H9 (cell line): Measurements from ENCODE around the gene IGSF22. TPM values are rescaled to one million over a fixed set of nuclear protein-coding genes. Genes with fewer than 3 reads are reported as not detected.

Experiments used
- DNase-seq: peaks from one replicate; pipeline ENCODE4 v3.0.0-alpha.2; 2017
- H2AFZ ChIP-seq: one replicate; pipeline ENCODE4 v1.6.1; 2013; ENCODE audit warnings: mild to moderate bottlenecking, low read length, control low read depth, moderate library complexity
- H2AK5ac ChIP-seq: 2 replicates; pipeline ENCODE4 v1.6.1; 2013; ENCODE audit warnings: low read length, control low read depth, mixed read lengths; ENCODE audit not compliant: insufficient read length
- H2BK120ac ChIP-seq: one replicate; pipeline ENCODE4 v1.6.1; 2013; ENCODE audit warnings: low read depth, mild to moderate bottlenecking, low read length, control low read depth, inconsistent platforms; ENCODE audit not compliant: poor library complexity, severe bottlenecking
- H2BK12ac ChIP-seq: 2 replicates; pipeline ENCODE4 v1.6.1; 2013; ENCODE audit warnings: low read length, control low read depth, mixed read lengths, low read depth; ENCODE audit not compliant: insufficient read length
- H2BK15ac ChIP-seq: 2 replicates; pipeline ENCODE4 v1.6.1; 2013; ENCODE audit warnings: low read depth, low read length, control low read depth
- H2BK20ac ChIP-seq: one replicate; pipeline ENCODE4 v1.6.1; 2013; ENCODE audit warnings: low read depth, mild to moderate bottlenecking, low read length, control low read depth, inconsistent platforms; ENCODE audit not compliant: poor library complexity, severe bottlenecking
- H2BK5ac ChIP-seq: 2 replicates; pipeline ENCODE4 v1.6.1; 2013; ENCODE audit warnings: low read length, control low read depth, mixed read lengths; ENCODE audit not compliant: insufficient read length
- H3K14ac ChIP-seq: 2 replicates; pipeline ENCODE4 v1.6.1; 2013; ENCODE audit warnings: low read length, control low read depth; ENCODE audit not compliant: insufficient read depth
- H3K18ac ChIP-seq: 2 replicates; pipeline ENCODE4 v1.6.1; 2013; ENCODE audit warnings: low read depth, mild to moderate bottlenecking, mixed read lengths, low read length, control low read depth; ENCODE audit not compliant: insufficient read length
- H3K23ac ChIP-seq: 2 replicates; pipeline ENCODE4 v1.6.1; 2013; ENCODE audit warnings: low read length, control low read depth, mixed read lengths, low read depth; ENCODE audit not compliant: insufficient read length
- H3K23me2 ChIP-seq: 2 replicates; pipeline ENCODE4 v1.6.1; 2013; ENCODE audit warnings: low read depth, mild to moderate bottlenecking, mixed read lengths, low read length, control low read depth; ENCODE audit not compliant: insufficient read length, poor library complexity, severe bottlenecking
- H3K27ac ChIP-seq: 2 replicates; pipeline ENCODE4 v1.5.1; 2013; ENCODE audit warnings: low read length, control low read depth, mixed read lengths, low read depth; ENCODE audit not compliant: insufficient read length
- H3K27me3 ChIP-seq: 2 replicates; pipeline ENCODE4 v1.6.1; 2013; ENCODE audit warnings: low read length, control low read depth, inconsistent platforms; ENCODE audit not compliant: insufficient read depth
- H3K4ac ChIP-seq: 2 replicates; pipeline ENCODE4 v1.6.1; 2013; ENCODE audit warnings: low read depth, mild to moderate bottlenecking, control low read depth, inconsistent platforms, low read length, moderate library complexity
- H3K4me1 ChIP-seq: 2 replicates; pipeline ENCODE4 v1.6.1; 2013; ENCODE audit warnings: low read length, control low read depth, inconsistent platforms; ENCODE audit not compliant: insufficient read depth
- H3K4me2 ChIP-seq: 2 replicates; pipeline ENCODE4 v1.6.1; 2013; ENCODE audit warnings: low read length, control low read depth, mixed read lengths; ENCODE audit not compliant: insufficient read length, insufficient read depth
- H3K56ac ChIP-seq: 2 replicates; pipeline ENCODE4 v1.6.1; 2013; ENCODE audit warnings: low read depth, mild to moderate bottlenecking, mixed read lengths, low read length, control low read depth; ENCODE audit not compliant: insufficient read length
- H3K79me1 ChIP-seq: 2 replicates; pipeline ENCODE4 v1.6.1; 2013; ENCODE audit warnings: low read depth, mild to moderate bottlenecking, moderate library complexity, low read length, control low read depth, inconsistent platforms; ENCODE audit not compliant: insufficient read depth, poor library complexity, severe bottlenecking
- H3K79me2 ChIP-seq: 2 replicates; pipeline ENCODE4 v1.6.1; 2013; ENCODE audit warnings: low read length, control low read depth, inconsistent platforms; ENCODE audit not compliant: insufficient read depth
- H3K9ac ChIP-seq: 2 replicates; pipeline ENCODE4 v1.6.1; 2013; ENCODE audit warnings: low read length, control low read depth, mixed read lengths; ENCODE audit not compliant: insufficient read length; ENCODE audit errors: extremely low read depth
- H3K9me3 ChIP-seq: one replicate; pipeline ENCODE4 v1.6.1; 2013; ENCODE audit warnings: low read depth, low read length, inconsistent platforms; ENCODE audit not compliant: control insufficient read depth
- H3T11ph ChIP-seq: one replicate; pipeline ENCODE4 v1.6.1; 2013; ENCODE audit warnings: mild to moderate bottlenecking, low read length, control low read depth, inconsistent platforms
- H4K20me1 ChIP-seq: one replicate; pipeline ENCODE4 v1.6.1; 2013; ENCODE audit not compliant: control insufficient read depth, insufficient read length, insufficient read depth
- H4K5ac ChIP-seq: 2 replicates; pipeline ENCODE4 v1.6.1; 2013; ENCODE audit warnings: low read depth, mild to moderate bottlenecking, mixed read lengths, low read length, control low read depth; ENCODE audit not compliant: insufficient read length
- H4K8ac ChIP-seq: replicated peaks from 2 replicates; pipeline ENCODE4 v1.6.1; 2013; ENCODE audit warnings: low read length, control low read depth, mixed read lengths, low read depth; ENCODE audit not compliant: insufficient read length
- H4K91ac ChIP-seq: 2 replicates; pipeline ENCODE4 v1.6.1; 2013; ENCODE audit warnings: low read depth, mild to moderate bottlenecking, moderate library complexity, mixed read lengths, low read length, control low read depth; ENCODE audit not compliant: insufficient read length
- H3K27ac Mint-ChIP-seq, 3 experiments: 2 replicates in 2 of 3; 3 replicates in 1 of 3; pipeline ENCODE4 v1.8.0; 2020 to 2021; ENCODE audit warnings: mixed read lengths in 3 of 3, mild to moderate bottlenecking in 1 of 3, moderate library complexity in 1 of 3
- H3K27me3 Mint-ChIP-seq: 2 replicates; pipeline ENCODE4 v1.8.0; 2021; ENCODE audit warnings: low read depth, mild to moderate bottlenecking, moderate library complexity, mixed read lengths
- H3K36me3 Mint-ChIP-seq, 3 experiments: 2 replicates in 2 of 3; 3 replicates in 1 of 3; pipeline ENCODE4 v1.8.0; 2020 to 2021; ENCODE audit warnings: low read depth in 3 of 3, mixed read lengths in 3 of 3; ENCODE audit not compliant: insufficient read depth in 1 of 3
- H3K4me1 Mint-ChIP-seq, 2 experiments: 2 replicates each; pipeline ENCODE4 v1.8.0; 2020; ENCODE audit warnings: mixed read lengths in 2 of 2
- H3K4me3 Mint-ChIP-seq, 2 experiments: 2 replicates in 1 of 2; 3 replicates in 1 of 2; pipeline ENCODE4 v1.8.0; 2020 to 2021; ENCODE audit warnings: mild to moderate bottlenecking in 2 of 2, mixed read lengths in 2 of 2, moderate library complexity in 1 of 2
- H3K9me3 Mint-ChIP-seq, 2 experiments: 2 replicates in 1 of 2; 3 replicates in 1 of 2; pipeline ENCODE4 v1.8.0; 2020; ENCODE audit warnings: mild to moderate bottlenecking in 2 of 2, mixed read lengths in 2 of 2, moderate library complexity in 1 of 2
- CTCF ChIP-seq: fragments of 200-600 bp; sonication (generic); conservative IDR thresholded peaks from 3 replicates; pipeline ENCODE4 v1.8.0; 2021; ENCODE audit warnings: antibody characterized with exemption, mild to moderate bottlenecking
- WGBS: extraction: QIAGEN DNeasy Blood & Tissue Kit; methylation state at CpG from one replicate; pipeline ENCODE4 v1.1.7; 2013; ENCODE audit warnings: missing lambda C conversion rate, low lambda C conversion rate, mixed read lengths; ENCODE audit not compliant: insufficient read length; ENCODE audit errors: extremely low coverage; 5-methylcytosine and 5-hydroxymethylcytosine counted together
- total RNA-seq: library from RNA; stranded (reverse); gene quantifications from 2 replicates; pipeline ENCODE4 v1.2.1, GENCODE V29; 2021

The IGSF22 gene
- total RNA-seq, 1 experiment from 2014 or later: 0.35 TPM

DNA sequence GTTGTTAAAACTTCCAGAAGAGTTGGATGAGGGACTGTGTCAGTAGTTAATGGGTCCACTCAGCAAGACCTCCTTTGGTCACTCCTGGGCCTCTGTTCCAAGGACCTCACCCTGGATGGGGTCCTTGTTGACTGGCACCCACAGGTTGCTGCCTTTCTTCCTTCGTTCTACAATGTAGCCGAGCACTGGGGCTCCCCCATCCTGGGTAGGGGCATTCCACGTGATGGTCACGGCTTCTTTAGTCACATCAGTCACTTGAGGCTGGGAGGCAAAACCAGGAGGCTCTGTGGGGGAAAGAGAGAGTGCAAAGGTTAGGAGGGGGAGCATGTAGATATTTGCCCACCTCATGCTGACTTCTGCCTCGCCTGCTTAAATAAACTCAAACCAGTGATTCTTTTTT lies 15.4 kb downstream of the IGSF22 start:
- no peak overlapping the region for H3T11ph ChIP-seq
- peaks cover 49% of the 10 kb centered on the region for H3K27me3 Mint-ChIP-seq
- H3K36me3 Mint-ChIP-seq: no peaks in the 10 kb centered on the region
- no peaks in the 10 kb centered on the region for H3K4me1 ChIP-seq
- H2BK120ac ChIP-seq: no peak overlapping the region
- no peak overlapping the region for H4K5ac ChIP-seq
- H3K79me2 ChIP-seq: no peaks in the 10 kb centered on the region
- no peak overlapping the region for H3K4me3 Mint-ChIP-seq
- no peak overlapping the region for H3K9ac ChIP-seq
- no peak overlapping the region for H2AK5ac ChIP-seq
- no peak overlapping the region for H3K23ac ChIP-seq
- no peak overlapping the region for H2BK12ac ChIP-seq
- peaks cover 3% of the 10 kb centered on the region for H3K27me3 ChIP-seq
- no peak for TF ChIP-seq CTCF
- no peaks in the 10 kb centered on the region for H3K79me1 ChIP-seq
- H2BK5ac ChIP-seq: no peak overlapping the region
- peaks cover 0 to 6% of the 10 kb centered on the region in 2 experiments; a peak in 2 of 4 replicates for H3K4me1 Mint-ChIP-seq
- H3K9me3 Mint-ChIP-seq: no peaks in the 10 kb centered on the region
- H3K56ac ChIP-seq: no peak overlapping the region
- H4K91ac ChIP-seq: no peak overlapping the region
- no peaks in the 10 kb centered on the region for H3K23me2 ChIP-seq
- no peak overlapping the region for H2BK20ac ChIP-seq
- no peak overlapping the region for H3K14ac ChIP-seq
- H3K9me3 ChIP-seq: no peaks in the 10 kb centered on the region
- H3K4ac ChIP-seq: no peak overlapping the region
- WGBS: no CpG with 5 or more reads among the region's 5 CpGs
- H4K8ac ChIP-seq: no peak overlapping the region
- no peak for DNase-seq
- no peak overlapping the region for H3K18ac ChIP-seq
- H3K27ac Mint-ChIP-seq: no peak overlapping the region
- H2BK15ac ChIP-seq: no peak overlapping the region
- H3K27ac ChIP-seq: no peak overlapping the region
- no peak overlapping the region for H3K4me2 ChIP-seq
- H4K20me1 ChIP-seq: no peaks in the 10 kb centered on the region
- no peak overlapping the region for H2AFZ ChIP-seq
